Neutrophil (primary cell): ENCODE measurements around the gene MAL.

Experiments
- H3K27ac ChIP-seq: fragments of 200-600 bp; sonication (generic); 2 replicates; pipeline ENCODE4 v1.5.1; 2016; ENCODE audit warnings: mild to moderate bottlenecking, moderate library complexity
- H3K27me3 ChIP-seq: fragments of 200-600 bp; sonication (generic); 2 replicates; pipeline ENCODE4 v1.6.0; 2016; ENCODE audit warnings: mild to moderate bottlenecking
- H3K36me3 ChIP-seq: fragments of 200-600 bp; sonication (generic); 2 replicates; pipeline ENCODE4 v1.5.1; 2017
- H3K4me1 ChIP-seq, 2 experiments: fragments of 200-600 bp in 1 of 2; sonication (generic) in 1 of 2; 1 replicate in 1 of 2; 2 replicates in 1 of 2; pipeline versions ENCODE4 v1.5.1 to v1.6.1; 2013 to 2016; ENCODE audit warnings: low read depth in 1 of 2, low read length in 1 of 2, mild to moderate bottlenecking in 1 of 2, moderate library complexity in 1 of 2; ENCODE audit not compliant: control insufficient read depth in 1 of 2, insufficient read depth in 1 of 2
- H3K4me3 ChIP-seq, 2 experiments: fragments of 200-600 bp in 1 of 2; sonication (generic) in 1 of 2; 1 replicate in 1 of 2; 2 replicates in 1 of 2; pipeline ENCODE4 v1.5.1; 2013 to 2016; ENCODE audit warnings: low read depth in 1 of 2, low read length in 1 of 2, mild to moderate bottlenecking in 1 of 2, moderate library complexity in 1 of 2
- H3K9me3 ChIP-seq: fragments of 200-600 bp; sonication (generic); 2 replicates; pipeline ENCODE4 v1.5.1; 2016
- TF ChIP-seq, protein P1 (sequence below): fragments of 200-600 bp; sonication (generic); IDR thresholded peaks from 2 replicates; pipeline ENCODE4 v1.5.1; 2016; ENCODE audit warnings: antibody characterized with exemption

Gene MAL

DNA sequence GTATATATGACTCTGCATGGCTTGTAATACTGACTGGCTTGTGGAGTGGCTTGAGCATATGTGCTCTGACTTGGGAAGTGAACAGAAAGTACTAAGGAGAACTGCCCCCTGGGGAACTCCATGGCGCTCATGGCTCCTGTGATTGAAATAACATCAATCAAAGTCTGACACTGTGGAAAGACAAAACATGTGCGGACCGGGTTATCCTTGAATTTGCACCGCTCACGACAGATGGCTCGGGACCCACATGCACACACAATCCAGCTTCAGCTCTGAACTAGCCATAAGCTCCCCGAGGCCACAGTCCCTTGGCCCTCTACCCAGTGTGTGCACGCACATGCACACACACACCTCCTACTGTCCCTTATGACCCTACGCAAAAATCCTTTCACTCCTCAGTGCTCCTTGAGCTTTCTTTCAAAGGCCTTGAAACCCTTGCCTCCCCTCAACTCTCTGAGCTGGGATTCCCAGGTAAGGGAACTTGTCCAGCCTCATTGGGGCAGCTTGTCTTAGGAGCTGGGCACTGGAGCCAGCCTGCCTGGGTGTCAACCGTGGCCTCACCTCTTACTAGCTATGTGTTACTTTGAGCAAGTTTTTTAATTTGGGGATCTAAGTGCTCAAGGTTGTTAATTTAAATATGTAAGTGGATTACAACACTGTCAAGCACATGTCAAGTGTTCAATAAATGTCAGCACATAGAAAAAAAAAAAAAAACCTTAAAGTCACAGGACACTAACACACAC lies 52.5 kb downstream of the MAL start:
- peaks cover 64% of the 10 kb centered on the region for H3K27me3 ChIP-seq
- H3K27ac ChIP-seq, result no peak overlapping the region
- TF ChIP-seq, protein P1, sequence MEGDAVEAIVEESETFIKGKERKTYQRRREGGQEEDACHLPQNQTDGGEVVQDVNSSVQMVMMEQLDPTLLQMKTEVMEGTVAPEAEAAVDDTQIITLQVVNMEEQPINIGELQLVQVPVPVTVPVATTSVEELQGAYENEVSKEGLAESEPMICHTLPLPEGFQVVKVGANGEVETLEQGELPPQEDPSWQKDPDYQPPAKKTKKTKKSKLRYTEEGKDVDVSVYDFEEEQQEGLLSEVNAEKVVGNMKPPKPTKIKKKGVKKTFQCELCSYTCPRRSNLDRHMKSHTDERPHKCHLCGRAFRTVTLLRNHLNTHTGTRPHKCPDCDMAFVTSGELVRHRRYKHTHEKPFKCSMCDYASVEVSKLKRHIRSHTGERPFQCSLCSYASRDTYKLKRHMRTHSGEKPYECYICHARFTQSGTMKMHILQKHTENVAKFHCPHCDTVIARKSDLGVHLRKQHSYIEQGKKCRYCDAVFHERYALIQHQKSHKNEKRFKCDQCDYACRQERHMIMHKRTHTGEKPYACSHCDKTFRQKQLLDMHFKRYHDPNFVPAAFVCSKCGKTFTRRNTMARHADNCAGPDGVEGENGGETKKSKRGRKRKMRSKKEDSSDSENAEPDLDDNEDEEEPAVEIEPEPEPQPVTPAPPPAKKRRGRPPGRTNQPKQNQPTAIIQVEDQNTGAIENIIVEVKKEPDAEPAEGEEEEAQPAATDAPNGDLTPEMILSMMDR, result no peak
- no peaks in the 10 kb centered on the region for H3K9me3 ChIP-seq
- H3K4me3 ChIP-seq, result no peak overlapping the region
- peaks cover 8 to 11% of the 10 kb centered on the region in 2 experiments for H3K4me1 ChIP-seq
- H3K36me3 ChIP-seq, result no peaks in the 10 kb centered on the region

DNA sequence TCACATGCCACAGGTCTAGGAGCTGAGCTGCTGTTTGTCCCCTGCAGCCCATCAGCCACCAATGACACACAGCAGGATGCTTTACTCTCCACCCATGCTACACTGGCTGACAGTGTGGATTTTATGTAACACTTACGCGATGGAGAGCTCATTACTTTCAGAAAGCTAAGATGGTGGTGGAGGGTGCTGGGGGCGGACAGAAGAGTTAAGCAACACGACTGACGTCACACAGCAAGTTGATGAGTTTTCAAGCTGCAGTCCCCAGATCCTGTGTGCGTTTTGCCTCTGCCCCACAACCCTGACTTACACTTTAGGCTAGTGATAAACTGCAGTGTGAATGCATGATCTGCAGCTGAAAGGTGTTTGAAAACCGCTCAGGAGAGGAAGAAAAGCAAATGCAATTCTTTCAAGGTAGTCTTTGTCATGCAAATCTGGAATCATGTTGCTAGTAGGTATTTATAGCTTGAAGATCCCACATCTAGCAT lies 53.7 kb downstream of the MAL start:
- H3K36me3 ChIP-seq, result no peaks in the 10 kb centered on the region
- TF ChIP-seq, protein P1, result no peak
- no peak overlapping the region for H3K4me3 ChIP-seq
- H3K9me3 ChIP-seq, result no peaks in the 10 kb centered on the region
- no peak overlapping the region for H3K27ac ChIP-seq
- H3K27me3 ChIP-seq, result peaks cover 58% of the 10 kb centered on the region
- H3K4me1 ChIP-seq, result peaks cover 8 to 11% of the 10 kb centered on the region in 2 experiments

DNA sequence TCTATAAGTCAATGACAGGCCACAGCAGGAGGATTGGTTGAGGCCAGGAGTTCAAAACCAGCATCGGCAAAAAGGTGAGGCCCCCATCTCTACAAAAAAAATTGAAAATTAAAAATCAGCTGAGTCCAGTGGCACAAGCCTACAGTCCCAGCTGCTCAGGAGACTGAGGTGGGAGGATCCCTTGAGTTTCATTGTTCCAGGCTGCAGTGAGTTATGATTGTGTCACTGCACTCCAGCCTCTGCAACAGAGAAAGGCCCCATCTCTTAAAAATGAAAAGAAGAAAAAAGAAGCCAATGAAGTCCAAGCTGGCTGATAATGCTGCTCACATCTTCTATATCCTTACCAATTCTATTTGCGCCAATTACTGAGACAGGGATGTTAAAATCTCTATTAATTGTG lies 57.0 kb downstream of the MAL start:
- H3K4me3 ChIP-seq, result no peak overlapping the region
- TF ChIP-seq, protein P1, result no peak
- peaks cover 0 to under 1% of the 10 kb centered on the region in 2 experiments for H3K4me1 ChIP-seq
- no peaks in the 10 kb centered on the region for H3K9me3 ChIP-seq
- H3K27ac ChIP-seq, result no peak overlapping the region
- peaks cover 26% of the 10 kb centered on the region for H3K27me3 ChIP-seq
- H3K36me3 ChIP-seq, result peaks cover 19% of the 10 kb centered on the region

DNA sequence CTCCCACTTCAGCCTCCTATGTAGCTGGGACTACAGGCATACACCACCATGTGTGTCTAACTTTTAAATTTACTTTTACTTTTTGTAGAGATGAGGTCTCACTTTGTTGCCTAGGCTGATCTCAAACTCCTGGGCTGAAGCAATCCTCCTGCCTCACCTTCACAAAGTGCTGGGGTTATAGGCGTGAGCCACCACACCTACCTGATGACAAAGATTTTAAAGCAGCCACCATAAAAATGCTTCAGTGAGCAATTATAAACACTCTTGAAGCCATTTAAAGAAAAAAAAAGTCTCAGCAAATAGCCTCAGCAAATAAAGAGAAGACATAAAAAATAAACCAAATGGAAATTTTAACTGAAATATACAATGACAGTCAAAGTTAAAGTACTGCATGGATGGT lies 60.5 kb downstream of the MAL start:
- no peaks in the 10 kb centered on the region for H3K27me3 ChIP-seq
- H3K4me3 ChIP-seq, result no peak overlapping the region
- H3K9me3 ChIP-seq, result no peaks in the 10 kb centered on the region
- TF ChIP-seq, protein P1, result no peak
- no peak overlapping the region for H3K27ac ChIP-seq
- peaks cover 46% of the 10 kb centered on the region for H3K36me3 ChIP-seq
- no peaks in the 10 kb centered on the region for H3K4me1 ChIP-seq

DNA sequence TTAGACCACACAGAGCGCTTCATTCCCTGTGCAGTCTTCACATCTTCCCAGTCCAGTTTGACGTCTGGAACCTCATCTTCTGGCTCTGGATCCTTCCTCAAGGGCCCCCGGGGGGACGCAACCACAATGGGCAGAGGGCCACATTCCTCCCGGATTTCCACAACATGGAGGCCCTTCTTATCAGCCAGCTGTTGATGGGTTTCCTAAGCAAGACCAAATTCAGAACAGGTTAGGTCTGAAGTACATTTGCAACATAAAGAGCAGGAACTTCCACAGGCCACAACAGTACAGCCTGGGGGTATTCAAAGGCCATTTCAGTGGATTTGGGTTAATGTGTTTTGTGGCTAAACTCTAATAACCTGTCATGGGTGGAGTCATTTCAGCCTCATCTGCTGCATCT lies 61.9 kb downstream of the MAL start:
- no peaks in the 10 kb centered on the region for H3K27me3 ChIP-seq
- H3K36me3 ChIP-seq, result peaks cover 59% of the 10 kb centered on the region
- no peaks in the 10 kb centered on the region for H3K9me3 ChIP-seq
- no peak overlapping the region for H3K4me3 ChIP-seq
- H3K4me1 ChIP-seq, result no peaks in the 10 kb centered on the region
- TF ChIP-seq, protein P1, result no peak
- no peak overlapping the region for H3K27ac ChIP-seq
